Smooth muscle cell of the brain vasculature (primary cell): Measurements from ENCODE around the gene TGFB1.
"Not testable (repeated sequence)": the region's sequence is repeated elsewhere in the genome, so short reads cannot be mapped to it uniquely, and the experiment has no call there.

Source experiments
- DNase-seq: peaks from one replicate; pipeline ENCODE4 v3.0.0-alpha.2; 2012; ENCODE audit warnings: low read depth, low spot score

The TGFB1 gene

DNA sequence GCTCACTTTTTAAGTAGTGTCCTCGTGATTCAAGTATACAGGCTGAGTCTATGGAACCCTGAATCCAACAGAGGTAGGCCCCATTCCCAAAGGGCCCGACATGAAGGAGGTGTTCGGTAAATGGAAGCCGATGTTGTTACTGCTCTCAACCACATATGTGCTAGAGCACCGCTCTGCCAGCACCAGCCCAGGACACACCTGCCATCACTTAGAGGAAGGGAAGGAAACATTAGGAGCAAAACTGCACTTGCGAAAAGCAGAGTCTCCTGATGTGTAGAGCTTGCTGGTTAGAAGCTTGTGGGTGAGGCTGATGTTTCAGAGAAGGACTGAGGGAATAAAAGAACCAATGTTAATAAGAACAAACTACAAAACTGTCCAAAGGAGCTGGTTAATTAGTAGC lies 53.2 kb downstream of the TGFB1 start:
- no peak for DNase-seq

DNA sequence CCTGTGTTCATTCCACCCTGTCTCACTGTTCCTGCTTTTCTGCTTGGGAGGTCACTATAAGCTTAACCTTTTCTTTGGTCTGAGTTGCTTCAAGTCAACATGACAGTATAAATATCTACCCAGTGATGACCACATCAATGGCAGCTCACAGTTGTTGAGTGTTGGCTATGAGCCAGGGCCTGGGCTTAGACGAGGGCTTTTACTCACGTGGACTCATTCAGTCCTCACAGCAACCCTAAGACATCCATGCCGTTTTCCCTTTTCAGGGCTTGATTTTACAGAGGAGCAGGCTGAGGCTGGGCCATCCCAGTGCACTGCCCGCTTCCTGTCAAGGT lies 54.0 kb downstream of the TGFB1 start:
- DNase-seq, result peak; percentile 89

DNA sequence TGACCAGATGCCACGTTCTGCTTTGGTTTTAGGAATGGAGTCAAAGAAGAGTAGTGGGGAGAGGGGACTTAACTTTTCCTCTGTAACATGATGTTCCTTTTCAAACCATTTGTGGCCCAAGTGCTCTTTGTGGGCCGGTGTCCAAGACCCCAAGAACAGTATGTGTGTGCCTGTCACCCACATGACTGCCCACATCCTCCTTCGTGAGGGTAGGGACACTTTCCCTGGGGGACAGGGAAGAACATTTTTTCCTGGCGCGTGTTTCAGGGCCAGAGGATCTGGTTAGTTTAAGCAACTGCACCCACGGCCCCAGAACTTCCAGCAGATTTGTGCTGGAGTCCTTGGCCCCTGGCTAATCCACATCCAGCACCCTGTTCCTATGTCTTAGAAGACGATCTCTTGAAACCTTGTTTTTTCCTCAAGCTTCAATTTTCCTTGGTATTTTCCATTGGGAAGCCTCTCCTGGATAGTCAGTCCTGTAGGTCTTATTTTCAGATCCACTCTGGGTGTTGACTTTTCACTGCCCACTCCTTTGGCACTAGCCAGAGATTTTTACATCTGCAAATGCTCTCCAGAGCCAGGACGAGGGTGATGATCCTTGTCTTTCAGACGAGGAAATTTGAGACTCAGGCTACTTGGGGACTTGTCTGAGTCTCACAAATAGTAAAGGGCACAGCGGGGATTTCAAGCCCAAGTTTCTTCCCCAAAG lies 54.5 kb downstream of the TGFB1 start:
- no peak for DNase-seq

DNA sequence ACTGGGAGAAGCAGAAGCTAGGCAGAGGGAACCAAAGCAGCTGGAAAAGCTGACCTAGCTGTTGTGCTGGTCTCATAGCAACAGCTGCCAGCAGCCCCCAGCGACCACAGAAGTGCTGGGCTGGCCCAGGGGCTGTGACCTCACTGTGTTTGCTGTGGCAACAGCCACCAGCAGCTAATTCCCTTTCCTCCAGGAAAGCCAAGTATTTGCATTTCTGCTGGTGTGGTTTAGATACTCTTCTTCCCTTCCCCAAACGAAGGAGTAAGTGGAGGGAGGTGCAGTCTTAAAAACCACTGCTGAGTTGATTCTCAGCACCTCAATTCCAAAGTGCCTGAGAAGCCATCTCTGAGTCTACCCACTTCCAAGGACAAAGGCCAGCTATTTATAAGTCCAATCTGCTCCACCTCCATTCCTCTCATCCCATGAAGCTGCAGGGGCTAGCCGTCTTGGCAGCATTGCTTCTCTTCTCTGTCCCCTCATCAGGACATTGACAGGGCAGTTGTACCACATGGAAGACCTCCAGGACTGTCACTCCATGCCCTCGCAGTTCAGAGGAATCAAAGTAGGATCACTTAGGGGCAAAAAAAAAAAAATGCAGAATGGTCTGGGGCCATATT lies 55.3 kb downstream of the TGFB1 start:
- no peak for DNase-seq

DNA sequence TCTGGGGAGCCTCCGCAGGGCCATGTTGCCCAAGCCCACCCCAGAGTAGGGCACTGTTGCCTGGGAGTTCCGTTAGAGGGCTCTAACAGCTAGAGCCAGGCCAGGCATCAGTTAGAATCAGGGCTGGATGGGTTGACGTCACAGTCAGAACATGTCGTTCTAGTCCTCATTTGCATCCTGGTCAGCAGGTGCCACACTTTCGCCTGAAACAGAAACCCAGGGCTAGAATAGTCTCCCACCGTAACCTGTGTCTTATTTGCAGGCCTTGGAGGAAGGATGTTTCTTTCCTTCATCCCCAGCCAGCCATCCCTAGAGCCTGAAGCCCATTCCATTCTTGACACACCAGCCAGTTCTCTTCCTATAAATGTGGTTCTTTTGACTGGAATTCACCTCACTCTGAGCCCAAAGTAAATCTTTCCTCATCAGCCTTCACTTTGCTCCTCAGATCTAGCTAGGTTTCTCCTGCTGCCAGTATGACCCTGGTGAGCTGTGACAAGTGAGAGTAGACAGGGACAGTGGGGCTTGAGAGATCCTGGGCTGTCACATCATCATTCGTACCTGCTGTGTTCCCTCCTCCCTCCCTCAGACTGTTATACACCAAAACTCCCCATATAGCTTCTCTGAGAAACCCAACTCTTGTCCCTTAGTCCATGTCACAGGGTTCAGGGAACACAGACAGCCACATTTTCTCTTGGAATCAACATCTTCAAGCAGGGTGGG lies 55.9 kb downstream of the TGFB1 start:
- DNase-seq, result no peak

DNA sequence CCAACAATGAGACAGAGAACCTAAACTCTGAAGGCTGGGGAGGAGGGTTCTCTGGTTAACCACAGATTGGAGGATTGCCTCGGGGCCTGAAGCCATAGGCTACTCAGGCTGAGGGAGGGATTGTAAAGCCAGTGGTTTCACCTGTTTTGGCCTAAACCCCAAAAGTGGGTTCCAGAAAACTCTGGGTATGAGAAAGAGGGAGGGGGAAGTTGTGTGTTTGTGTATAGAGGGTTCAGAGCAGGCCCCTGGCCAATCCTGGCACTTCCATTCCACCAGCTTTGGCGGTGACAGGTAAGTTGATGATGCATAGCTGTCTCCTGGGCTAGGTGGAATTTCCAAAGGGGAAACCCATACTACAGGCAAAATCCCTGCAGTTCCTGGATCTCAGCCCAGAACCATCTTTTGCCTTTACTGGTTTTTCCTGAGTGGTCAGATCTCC lies 57.3 kb downstream of the TGFB1 start:
- no peak for DNase-seq

DNA sequence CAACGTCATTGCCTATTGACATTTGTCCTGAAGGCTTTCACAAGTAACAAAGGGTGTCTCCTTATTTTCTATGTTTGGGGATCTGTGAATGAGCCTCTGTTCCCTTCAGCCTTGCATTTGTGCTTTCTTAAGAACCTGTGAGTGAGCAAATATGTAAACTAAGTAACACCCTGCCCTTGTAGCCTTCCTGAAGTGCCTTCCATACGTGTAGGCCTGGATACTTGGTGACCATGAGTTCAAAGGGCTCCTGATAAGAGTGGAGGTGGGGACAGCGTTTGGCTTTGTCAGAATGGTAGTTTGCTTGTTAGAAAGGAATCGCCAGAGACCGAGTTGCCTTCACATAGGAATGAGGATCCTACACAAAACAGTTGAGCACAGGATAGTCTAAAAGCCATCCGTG lies 58.2 kb downstream of the TGFB1 start:
- DNase-seq, result no peak

DNA sequence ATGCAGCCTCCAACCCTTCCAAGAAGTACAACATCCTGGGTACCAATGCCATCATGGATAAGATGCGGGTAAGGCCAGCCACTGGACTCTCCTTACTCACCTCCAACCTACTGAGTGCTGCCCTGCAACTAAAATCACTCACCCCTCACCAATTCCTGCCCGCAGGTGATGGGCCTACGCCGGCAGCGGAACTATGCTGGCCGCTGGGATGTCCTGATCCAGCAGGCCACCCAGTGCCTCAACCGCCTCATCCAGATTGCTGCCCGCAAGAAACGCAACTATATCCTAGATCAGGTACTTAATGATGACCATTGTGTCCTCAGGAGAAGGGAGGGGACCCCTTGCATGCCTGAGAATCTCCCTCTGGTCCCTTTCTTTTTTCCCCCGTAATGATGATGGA lies 59.3 kb downstream of the TGFB1 start:
- DNase-seq, result no peak

DNA sequence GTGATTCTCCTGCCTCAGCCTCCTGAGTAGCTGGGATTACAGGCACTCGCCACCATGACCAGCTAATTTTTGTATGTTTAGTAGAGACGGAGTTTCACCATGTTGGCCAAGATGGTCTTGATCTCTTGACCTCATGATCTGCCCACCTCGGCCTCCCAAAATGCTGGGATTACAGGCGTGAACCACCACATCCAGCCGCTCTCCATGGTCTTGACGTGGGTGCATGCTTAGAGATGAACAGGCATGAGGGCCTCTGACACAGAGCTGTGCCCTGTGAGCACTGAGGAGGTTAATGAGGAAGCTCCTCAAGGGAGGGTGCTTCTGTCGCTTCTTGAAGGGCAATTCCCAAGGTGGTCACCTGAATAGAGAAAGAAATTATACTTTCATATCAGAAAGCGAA lies 63.9 kb downstream of the TGFB1 start:
- DNase-seq, result not testable (repeated sequence)

DNA sequence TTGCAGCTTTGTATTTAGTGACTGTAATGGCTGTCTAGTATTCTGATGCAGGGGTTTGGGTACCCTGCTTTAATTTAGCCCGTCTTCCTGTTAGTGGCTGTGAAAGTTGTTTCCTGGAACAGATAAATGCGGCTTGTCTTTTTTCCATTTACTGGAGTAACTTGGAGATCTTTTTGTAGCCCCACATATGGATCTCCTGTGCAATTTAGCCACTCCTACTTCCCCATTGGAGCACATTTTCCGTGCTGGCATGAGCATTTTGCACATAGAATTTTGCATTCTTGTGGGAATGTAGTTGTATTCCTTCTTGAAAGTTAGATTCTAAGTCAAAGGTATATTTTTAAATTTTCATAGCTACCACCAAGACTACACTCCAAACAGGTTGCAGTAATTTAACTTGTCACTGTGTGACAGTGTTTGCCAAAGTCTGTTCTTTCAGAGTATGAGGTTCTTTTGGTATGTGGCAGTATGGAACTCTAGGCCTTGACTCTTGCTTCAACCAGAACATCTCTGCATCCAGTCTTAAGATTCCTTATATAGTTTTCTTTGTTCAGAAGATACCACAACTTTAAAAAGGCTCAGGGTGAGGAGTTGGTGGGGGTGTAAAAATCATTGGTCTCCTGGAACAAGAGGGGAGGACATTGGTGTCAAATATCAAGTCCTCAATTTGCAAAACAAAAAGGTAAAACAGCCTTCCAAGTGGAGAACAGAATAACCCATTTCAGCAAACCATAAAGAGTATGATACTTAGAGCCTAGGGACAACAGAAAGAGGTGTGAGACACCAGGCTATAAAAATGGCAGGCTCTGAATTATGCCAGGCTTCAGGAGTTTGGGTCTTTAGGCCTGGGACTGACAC lies 64.8 kb downstream of the TGFB1 start:
- DNase-seq, result no peak
